Measurements from ENCODE around the gene RASA3.

DNA sequence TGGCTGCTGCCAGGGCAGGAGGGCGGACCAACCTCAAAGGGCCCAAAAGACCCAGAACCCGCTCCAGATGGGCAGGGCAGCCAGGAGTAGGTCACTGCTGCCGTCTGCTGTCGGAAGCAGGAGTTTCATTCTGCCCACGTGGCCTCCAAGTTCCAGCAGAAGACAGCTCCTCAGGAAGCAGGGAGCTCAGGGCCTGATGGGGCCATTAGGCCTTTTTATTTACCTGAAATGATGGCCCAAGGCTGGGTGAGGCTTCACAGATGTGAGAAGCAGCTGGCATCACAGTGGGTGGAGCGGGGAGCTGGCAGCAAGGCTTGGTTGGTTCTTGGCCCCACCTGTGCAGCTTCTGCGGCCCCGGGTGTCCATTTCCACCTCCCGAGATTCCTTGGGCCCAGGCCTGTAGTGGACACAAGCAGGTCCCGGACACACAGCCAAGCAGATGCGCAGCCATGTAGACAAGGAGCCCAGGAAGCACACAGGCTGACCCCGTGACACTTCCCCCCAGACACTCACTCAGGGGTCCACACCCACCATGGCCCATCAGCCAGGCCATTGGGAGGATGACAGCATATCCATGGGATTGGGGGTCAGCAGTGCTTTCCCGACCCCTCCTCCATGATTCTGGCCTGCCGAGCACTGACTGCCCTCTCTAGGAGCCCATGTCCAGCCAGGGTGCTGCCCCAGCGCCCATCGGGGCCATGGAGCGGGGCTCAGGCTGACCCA is 185.0 kb downstream of the RASA3 start:
- TF ChIP-seq CTCF (IDR thresholded peaks at IDR 0.05; ENCODE audit: low read length) (no peak), EZH2phosphoT487 (IDR thresholded peaks at IDR 0.05; ENCODE audit: low read length) (no peak), EZH2 (optimal IDR thresholded peaks at IDR 0.05; ENCODE audit: low read depth, low read length) (no peak)

Data from MM.1S (cell line).